Panc1 (cell line): Measurements from ENCODE around the gene NUP210L. TPM values are rescaled to one million over a fixed set of nuclear protein-coding genes. Genes with fewer than 3 reads are reported as not detected.

Source experiments
- ATAC-seq: fragments of 200-7000 bp; cut with Tn5 transposase; 2 replicates; pipeline ENCODE4 v1.9.1; 2020; ENCODE audit warnings: mild to moderate bottlenecking, moderate library complexity
- BruUV-seq: library from RNA; stranded (reverse); fragments of 400-500 nt; replicated peaks from 2 replicates; lab custom pipeline; 2021; lab: Mats Ljungman, UMichigan
- CTCF ChIA-PET: fragments of 300-600 bp; sonication (Branson Sonifier 250); formaldehyde crosslinking; loops from one replicate; lab custom pipeline; 2022; ENCODE audit warnings: antibody characterized with exemption; lab: Charles Lee
- POLR2A ChIA-PET: fragments of 300-600 bp; sonication (Branson Sonifier 250); formaldehyde crosslinking; loops from one replicate; lab custom pipeline; 2022; ENCODE audit warnings: antibody characterized with exemption; lab: Charles Lee
- DNase-seq: peaks from one replicate; pipeline ENCODE4 v3.0.0-alpha.2; 2010; ENCODE audit warnings: low read depth, low spot score
- H3K27ac ChIP-seq: 2 replicates; pipeline ENCODE4 v1.5.1; 2011; ENCODE audit warnings: mild to moderate bottlenecking, low read length, inconsistent platforms
- H3K27me3 ChIP-seq: fragments of 200-500 bp; sonication (Bioruptor generic); 2 replicates; pipeline ENCODE4 v1.6.0; 2014; ENCODE audit warnings: low read length, inconsistent platforms; ENCODE audit not compliant: control insufficient read depth, insufficient read depth
- H3K36me3 ChIP-seq: fragments of 200-500 bp; sonication (Bioruptor generic); 2 replicates; pipeline ENCODE4 v1.5.1; 2014; ENCODE audit warnings: inconsistent platforms, mild to moderate bottlenecking, low read length, moderate library complexity; ENCODE audit not compliant: control insufficient read depth, insufficient read depth
- H3K4me1 ChIP-seq: 2 replicates; pipeline ENCODE4 v1.5.1; 2011; ENCODE audit warnings: inconsistent platforms, mild to moderate bottlenecking, low read length, moderate library complexity; ENCODE audit not compliant: control insufficient read depth, insufficient read depth
- H3K4me3 ChIP-seq, 2 experiments: 2 replicates each; pipeline ENCODE4 v1.5.1; 2011 to 2012; ENCODE audit warnings: low read depth in 2 of 2, low read length in 2 of 2, mild to moderate bottlenecking in 2 of 2, inconsistent platforms in 1 of 2, moderate library complexity in 1 of 2
- H3K9me3 ChIP-seq: fragments of 200-500 bp; sonication (Bioruptor generic); 2 replicates; pipeline ENCODE4 v1.5.1; 2014; ENCODE audit warnings: low read depth, mild to moderate bottlenecking, inconsistent platforms, low read length, moderate library complexity; ENCODE audit not compliant: control insufficient read depth, insufficient read depth
- CTCF ChIP-seq: fragments of 450-650 bp; IDR thresholded peaks from 2 replicates; pipeline ENCODE4 v1.5.1; 2017; ENCODE audit warnings: mild to moderate bottlenecking
- POLR2AphosphoS5 ChIP-seq: IDR thresholded peaks from 2 replicates; pipeline ENCODE4 v1.6.1; 2012; ENCODE audit warnings: mild to moderate bottlenecking, low read depth, low read length, moderate library complexity
- REST ChIP-seq, 2 experiments: IDR thresholded peaks; 2 replicates each; pipeline ENCODE4 v1.6.1; 2011 to 2012; ENCODE audit warnings: low read depth in 2 of 2, control low read depth in 1 of 2, low read length in 1 of 2, mild to moderate bottlenecking in 1 of 2, moderate library complexity in 1 of 2; ENCODE audit not compliant: insufficient read depth in 1 of 2
- SIN3A ChIP-seq: IDR thresholded peaks from 2 replicates; pipeline ENCODE4 v1.6.1; 2012; ENCODE audit warnings: low read depth, mild to moderate bottlenecking, low read length, moderate library complexity, borderline replicate concordance; ENCODE audit not compliant: insufficient read depth
- TCF7L2 ChIP-seq: IDR thresholded peaks from 2 replicates; pipeline ENCODE4 v1.6.1; 2011; ENCODE audit warnings: mild to moderate bottlenecking, low read depth, low read length, inconsistent platforms
- in situ Hi-C: cut with HindIII; loops from 2 replicates; pipeline ENCODE4 v1.10.0; 2016; ENCODE audit warnings: low sequenced_read_pairs, low pct_unique_long_range_greater_than_20kb
- intact Hi-C: fragments of 100-400 bp; cut with micrococcal nuclease; formaldehyde crosslinking; loops from one replicate; pipeline ENCODE4 v1.10.0; 2022; ENCODE audit not compliant: unreplicated experiment
- total RNA-seq: library from RNA; stranded (reverse); gene quantifications from one replicate; pipeline ENCODE4 v1.2.1, GENCODE V29; 2021; ENCODE audit not compliant: unreplicated experiment

Gene NUP210L
- total RNA-seq, 1 experiment from 2014 or later, result 0.05 TPM

GRCh38 chr1:154142358-154142757, 12.5 kb downstream of the NUP210L start:
- in situ Hi-C loops, result no loop called here
- CTCF ChIA-PET, result no interaction called here
- H3K4me1 ChIP-seq, result no peaks in the 10 kb centered on the region

GRCh38 chr1:154141240-154141639, 13.6 kb downstream of the NUP210L start:
- Histone ChIP-seq H3K9me3 (no peaks in the 10 kb centered on the region), H3K4me3 (no peak overlapping the region), H3K36me3 (no peaks in the 10 kb centered on the region), H3K27me3 (no peaks in the 10 kb centered on the region), H3K4me1 (no peaks in the 10 kb centered on the region), H3K27ac (no peak overlapping the region)
- TF ChIP-seq REST (IDR thresholded peaks at IDR 0.05; ENCODE audit: insufficient read depth in 1 of 2, low read depth in 2 of 2, low read length in 1 of 2), result no peak
- TF ChIP-seq SIN3A, result no peak
- TF ChIP-seq CTCF, result no peak
- TF ChIP-seq TCF7L2, result no peak
- no peak for TF ChIP-seq POLR2AphosphoS5
- DNase-seq, result no peak
- intact Hi-C loops (no loop called here), in situ Hi-C loops (no loop called here)
- no peak for ATAC-seq
- ChIA-PET POLR2A (no interaction called here), CTCF (no interaction called here)
- no TSS peak for BruUV-seq

More at GRCh38 chr1:154142358-154142757, 12.5 kb downstream of the NUP210L start:
- H3K4me3 ChIP-seq, result no peak overlapping the region
- ATAC-seq (no peak), DNase-seq (no peak)
- H3K36me3 ChIP-seq, result no peaks in the 10 kb centered on the region
- TF ChIP-seq SIN3A (no peak), CTCF (no peak), TCF7L2 (no peak), POLR2AphosphoS5 (no peak), REST (IDR thresholded peaks at IDR 0.05; ENCODE audit: insufficient read depth in 1 of 2, low read depth in 2 of 2, low read length in 1 of 2) (no peak)
- POLR2A ChIA-PET, result interaction anchor here (0.6 kb wide), 1 partner anchor 57 kb away, joined by 5 read pairs; no protein-coding TSS in a partner anchor
- no TSS peak for BruUV-seq
- no peak overlapping the region for H3K27ac ChIP-seq
- no peaks in the 10 kb centered on the region for H3K27me3 ChIP-seq
- intact Hi-C loops, result no loop called here
- H3K9me3 ChIP-seq, result no peaks in the 10 kb centered on the region
